Kidney (tissue), 14 donors: ENCODE results near the gene PSME4. TPM values are rescaled to one million over a fixed set of nuclear protein-coding genes. Genes with fewer than 3 reads are reported as not detected.

Experiments
- DNase-seq, 5 donors: peaks; one replicate each; pipeline ENCODE4 v3.0.0-alpha.2; 2013 to 2020
- FAIRE-seq: peaks from 2 replicates; lab custom pipeline; 2012; peaks lifted over from hg19 to GRCh38; lab: Jason Lieb, UNC
- H3K27ac ChIP-seq, 2 donors: one replicate each; pipeline ENCODE4 v1.7.0; 2013; ENCODE audit warnings: low read depth in 2 of 2, low read length in 2 of 2, inconsistent platforms in 1 of 2
- H3K27me3 ChIP-seq: one replicate; pipeline ENCODE4 v1.7.1; 2013; ENCODE audit warnings: low read length, inconsistent platforms; ENCODE audit not compliant: control insufficient read depth, insufficient read depth
- H3K36me3 ChIP-seq, 3 donors: one replicate each; pipeline versions ENCODE4 v1.7.0 to v1.7.1; 2013; ENCODE audit warnings: low read length in 3 of 3, control low read depth in 1 of 3, inconsistent platforms in 1 of 3; ENCODE audit not compliant: insufficient read depth in 3 of 3, control insufficient read depth in 2 of 3
- H3K4me1 ChIP-seq, 3 donors: one replicate each; pipeline versions ENCODE4 v1.7.0 to v1.7.1; 2013; ENCODE audit warnings: low read length in 3 of 3, inconsistent platforms in 1 of 3, low read depth in 1 of 3; ENCODE audit not compliant: control insufficient read depth in 2 of 3, insufficient read depth in 2 of 3
- H3K4me3 ChIP-seq, 3 donors: one replicate each; pipeline versions ENCODE4 v1.7.0 to v1.8.1; 2013; ENCODE audit warnings: low read length in 3 of 3, control low read depth in 1 of 3, inconsistent platforms in 1 of 3
- H3K9ac ChIP-seq, 3 donors: one replicate each; pipeline versions ENCODE4 v1.7.0 to v1.7.1; 2013; ENCODE audit warnings: low read length in 3 of 3, control low read depth in 1 of 3, inconsistent platforms in 1 of 3
- H3K9me3 ChIP-seq, 3 donors: one replicate each; pipeline versions ENCODE4 v1.7.0 to v1.7.1; 2013; ENCODE audit warnings: low read length in 3 of 3, control low read depth in 1 of 3, inconsistent platforms in 1 of 3; ENCODE audit not compliant: control insufficient read depth in 2 of 3, insufficient read depth in 1 of 3
- CTCF ChIP-seq: IDR thresholded peaks from 3 replicates; pipeline ENCODE4 v1.5.1; 2012; ENCODE audit warnings: mild to moderate bottlenecking, moderate library complexity, borderline replicate concordance; ENCODE audit not compliant: insufficient read depth; ENCODE audit errors: extremely low read depth
- intact Hi-C: fragments of 100-400 bp; cut with DNase I; formaldehyde crosslinking; loops from one replicate; pipeline ENCODE4 v1.11.1; 2022
- polyA plus RNA-seq: library from polyadenylated mRNA; stranded (reverse); fragments of 350-450 nt; fragmentation: Illumina TruSeq; extraction: RNeasy Lipid Tissue Mini Kit (QIAGEN cat#74804); gene quantifications from one replicate; pipeline ENCODE4 v1.2.3, GENCODE V29; 2014; ENCODE audit warnings: low read depth, low replicate concordance; ENCODE audit not compliant: insufficient read depth
- total RNA-seq: library from RNA; stranded (reverse); fragmentation: NEBNext Ultra II Directional; extraction: Animal tissue kit (Norgen Biotek cat#: 25700); gene quantifications from one replicate; pipeline ENCODE4 v1.2.1, GENCODE V29; 2021
- donor health status: control.
- donor health status: control.
- donor health status: control.
- donor health status: control.
- donor health status: control.
- donor health status: DM: yes; HTN: yes; CAD: no.
- donor health status: Normal renal cell carcinoma (clear cell type).

The PSME4 gene
- total and polyA plus RNA-seq, 2 donors from 2014 or later, result 23.4 to 41.7 TPM

DNA sequence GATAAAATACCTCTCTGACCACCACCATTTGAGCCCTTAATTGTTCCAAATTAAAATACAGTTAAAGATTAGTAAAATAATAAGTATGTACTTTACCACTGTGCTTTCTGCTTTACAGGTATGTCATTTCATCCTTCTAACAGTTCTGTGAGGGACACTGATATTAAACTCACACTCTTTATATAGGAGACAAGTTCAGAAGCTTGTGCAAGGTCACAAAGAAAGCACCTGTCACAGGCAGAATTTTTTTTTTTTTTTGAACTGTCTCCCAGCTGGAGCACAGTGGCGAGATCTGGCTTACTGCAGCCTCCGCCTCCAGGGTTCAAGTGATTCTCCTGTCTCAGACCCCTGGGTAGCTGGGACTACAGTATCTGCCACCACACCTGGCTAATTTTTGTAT lies 89.4 kb downstream of the PSME4 start:
- H3K9ac ChIP-seq, result no peak overlapping the region
- intact Hi-C loops, result no loop called here
- H3K9me3 ChIP-seq, result no peaks in the 10 kb centered on the region
- no peak overlapping the region for H3K27ac ChIP-seq
- FAIRE-seq (no peak), DNase-seq (no peak)
- TF ChIP-seq CTCF, result no peak
- no peaks in the 10 kb centered on the region for H3K4me1 ChIP-seq
- no peaks in the 10 kb centered on the region for H3K27me3 ChIP-seq
- peaks cover 3 to 31% (median 19%) of the 10 kb centered on the region in 3 donors for H3K36me3 ChIP-seq
- no peak overlapping the region for H3K4me3 ChIP-seq

- no peak for TF ChIP-seq CTCF
- intact Hi-C loops, result no loop called here
- no peak overlapping the region for H3K4me3 ChIP-seq
- no peak overlapping the region for H3K9ac ChIP-seq
- DNase-seq (no peak), FAIRE-seq (no peak)
- no peaks in the 10 kb centered on the region for H3K4me1 ChIP-seq
- no peaks in the 10 kb centered on the region for H3K27me3 ChIP-seq
- no peaks in the 10 kb centered on the region for H3K9me3 ChIP-seq
- H3K27ac ChIP-seq, result no peak overlapping the region
- H3K36me3 ChIP-seq, result peaks cover 3 to 29% (median 19%) of the 10 kb centered on the region in 3 donors
Observed at GRCh38 chr2:53880756-53881155, 90.0 kb downstream of the PSME4 start.

DNA sequence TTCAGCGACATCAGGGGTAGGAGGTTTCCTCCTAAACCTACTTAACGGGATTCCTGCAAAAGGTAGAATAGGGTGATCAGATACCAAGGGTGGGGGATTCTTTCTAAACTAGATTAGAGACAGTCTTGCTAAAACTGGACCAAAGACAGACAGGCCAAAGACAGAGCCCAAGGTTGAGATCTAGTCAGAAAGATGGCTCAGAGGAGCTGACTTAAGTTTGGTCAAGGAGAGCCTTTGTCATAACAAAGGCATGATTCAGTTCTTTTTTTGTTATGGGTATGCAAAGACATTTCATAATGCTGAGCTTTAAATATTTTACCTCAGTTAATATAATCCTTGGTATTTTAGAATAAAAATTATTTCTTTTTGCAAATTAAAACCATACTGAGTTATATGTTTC lies 93.2 kb downstream of the PSME4 start:
- Histone ChIP-seq H3K27me3 (no peaks in the 10 kb centered on the region), H3K4me1 (no peaks in the 10 kb centered on the region), H3K9me3 (no peaks in the 10 kb centered on the region), H3K4me3 (no peak overlapping the region), H3K27ac (no peak overlapping the region), H3K36me3 (peaks cover 3 to 19% (median 10%) of the 10 kb centered on the region in 3 donors), H3K9ac (no peak overlapping the region)
- intact Hi-C loops, result no loop called here
- TF ChIP-seq CTCF, result no peak
- FAIRE-seq (no peak), DNase-seq (no peak)

DNA sequence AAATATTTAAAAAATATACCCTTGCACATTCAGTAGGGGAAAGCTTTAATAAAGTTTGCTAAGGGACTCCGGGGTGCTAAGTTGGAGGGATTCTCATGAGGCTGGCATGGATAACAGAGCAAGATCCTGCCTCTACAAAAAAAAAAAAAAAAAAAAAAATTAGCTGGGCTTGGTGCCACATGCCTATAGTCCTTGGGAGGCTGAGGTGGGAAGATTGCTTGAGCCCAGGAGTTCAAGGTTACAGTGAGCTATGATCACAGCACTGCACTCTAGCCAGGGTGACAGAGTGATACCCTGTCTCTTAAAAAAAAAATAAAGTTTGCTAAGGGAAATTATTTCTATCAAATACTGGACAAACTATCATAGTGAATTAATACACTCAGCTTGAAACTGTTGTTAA lies 93.7 kb downstream of the PSME4 start:
- H3K36me3 ChIP-seq, result peaks cover 3 to 15% (median 7%) of the 10 kb centered on the region in 3 donors
- H3K27ac ChIP-seq, result no peak overlapping the region
- H3K9ac ChIP-seq, result no peak overlapping the region
- H3K9me3 ChIP-seq, result no peaks in the 10 kb centered on the region
- no peaks in the 10 kb centered on the region for H3K4me1 ChIP-seq
- H3K4me3 ChIP-seq, result no peak overlapping the region
- intact Hi-C loops, result no loop called here
- no peaks in the 10 kb centered on the region for H3K27me3 ChIP-seq
- no peak for FAIRE-seq
- TF ChIP-seq CTCF, result no peak
- DNase-seq, result no peak
